CD4-positive, alpha-beta T cell treated with Interleukin-15 for 1 hour (primary cell): ENCODE results near the gene ZNF215.
"Not testable (repeated sequence)": the region's sequence is repeated elsewhere in the genome, so short reads cannot be mapped to it uniquely, and the experiment has no call there.

Source experiments
- DNase-seq: peaks from one replicate; pipeline ENCODE4 v3.0.0-alpha.2; 2020

ZNF215 gene

GRCh38 chr11:6926208-6927029 is at the start of gene ZNF215:
ZNF215 (plus strand) TSS chr11:6926426; CDS start chr11:6932273, 5,847 bp downstream.
- DNase-seq: peak; percentile 60

- no peak for DNase-seq
Observed at GRCh38 chr11:6876914-6877313, 49.3 kb upstream of the ZNF215 start.

- DNase-seq: no peak
Observed at GRCh38 chr11:6882751-6883150, 43.5 kb upstream of the ZNF215 start.

GRCh38 chr11:6887711-6888110 is 38.5 kb upstream of the ZNF215 start:
- DNase-seq: not testable (repeated sequence)

- no peak for DNase-seq
Observed at GRCh38 chr11:6888830-6889229, 37.4 kb upstream of the ZNF215 start.

GRCh38 chr11:6889835-6890234 is 36.4 kb upstream of the ZNF215 start:
- no peak for DNase-seq

GRCh38 chr11:6892400-6892799 is 33.8 kb upstream of the ZNF215 start, which contains the start of gene OR2D2:
OR2D2 (minus strand) TSS chr11:6892500; CDS start chr11:6892500, 0 bp downstream.
- no peak for DNase-seq

GRCh38 chr11:6894097-6894496 is 32.1 kb upstream of the ZNF215 start:
- no peak for DNase-seq

- no peak for DNase-seq
Observed at GRCh38 chr11:6895010-6895409, 31.2 kb upstream of the ZNF215 start.

GRCh38 chr11:6898911-6899310 is 27.3 kb upstream of the ZNF215 start:
- DNase-seq: no peak

GRCh38 chr11:6900327-6900999 is 25.8 kb upstream of the ZNF215 start:
- no peak for DNase-seq

GRCh38 chr11:6904804-6905203 is 21.4 kb upstream of the ZNF215 start:
- DNase-seq: not testable (repeated sequence)

GRCh38 chr11:6911378-6911777 is 14.8 kb upstream of the ZNF215 start:
- no peak for DNase-seq

- no peak for DNase-seq
Observed at GRCh38 chr11:6911948-6912347, 14.3 kb upstream of the ZNF215 start.

- DNase-seq: no peak
Observed at GRCh38 chr11:6919698-6920097, 6.5 kb upstream of the ZNF215 start.

GRCh38 chr11:6920702-6921101 is 5.5 kb upstream of the ZNF215 start, which contains the start of gene OR2D3:
OR2D3 (plus strand) TSS chr11:6921002; CDS start chr11:6921002, 0 bp downstream.
- no peak for DNase-seq

- no peak for DNase-seq
Observed at GRCh38 chr11:6925007-6925577, 1.1 kb upstream of the ZNF215 start.

GRCh38 chr11:6925636-6926207 is 504 bp upstream of the ZNF215 start:
- no peak for DNase-seq

- DNase-seq: no peak
Observed at GRCh38 chr11:6927030-6927617, 898 bp downstream of the ZNF215 start.

- no peak for DNase-seq
Observed at GRCh38 chr11:6928916-6929315, 2.7 kb downstream of the ZNF215 start.

- no peak for DNase-seq
Observed at GRCh38 chr11:6931146-6931713, 5.0 kb downstream of the ZNF215 start.

- DNase-seq: no peak
Observed at GRCh38 chr11:6932145-6932544, 5.9 kb downstream of the ZNF215 start.

GRCh38 chr11:6941970-6942369 is 15.7 kb downstream of the ZNF215 start:
- DNase-seq: no peak
